Measurements from ENCODE around the gene DNAH11. TPM values are rescaled to one million over a fixed set of nuclear protein-coding genes. Genes with fewer than 3 reads are reported as not detected.

Gene DNAH11
- polyA plus RNA-seq, 10 donors: 0.26 to 1.2 (median 0.79) TPM

DNA sequence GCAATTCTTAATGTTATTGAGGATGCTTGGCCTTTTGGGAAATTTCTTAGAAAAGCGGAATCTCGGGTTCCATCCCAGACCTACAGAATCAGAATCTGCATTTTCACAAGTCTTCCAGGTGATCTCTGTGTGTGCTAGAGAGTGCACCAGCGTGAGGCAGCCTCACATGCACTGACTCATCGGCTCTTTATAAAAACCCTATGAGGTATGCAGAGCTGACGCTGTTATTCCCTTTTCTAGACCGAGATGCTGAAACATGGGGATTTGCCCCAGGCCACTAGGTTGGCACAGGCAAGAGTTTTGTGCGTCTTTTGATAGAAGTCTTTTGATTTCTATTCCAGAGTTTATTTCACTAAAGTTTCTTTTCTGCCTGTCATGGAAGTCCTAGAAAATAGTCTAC, 341.7 kb downstream of the DNAH11 start:
- DNase-seq: no peak

GRCh38 chr7:21886396-21886795, 343.6 kb downstream of the DNAH11 start:
- DNase-seq: no peak

GRCh38 chr7:21887353-21887752, 344.5 kb downstream of the DNAH11 start:
- DNase-seq: no peak

DNA sequence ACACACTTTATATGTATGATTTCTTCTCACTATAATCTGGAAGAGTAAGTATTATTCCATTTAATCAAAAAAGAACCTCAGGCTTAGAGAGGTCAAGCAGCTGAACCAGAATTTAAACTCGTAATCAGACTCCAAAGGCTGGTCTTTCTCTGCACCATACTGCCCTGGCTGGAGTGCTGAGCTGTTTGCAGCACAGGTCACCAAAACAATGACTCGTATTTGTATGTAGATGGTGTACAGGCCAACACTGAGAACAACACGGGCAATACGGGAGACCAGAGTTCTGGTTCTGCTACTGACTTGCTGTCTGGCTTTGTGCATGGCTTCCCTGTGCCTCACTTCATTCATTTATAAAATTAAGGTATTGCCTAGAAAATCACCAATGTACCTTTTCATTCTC, 344.9 kb downstream of the DNAH11 start:
- DNase-seq: no peak

DNA sequence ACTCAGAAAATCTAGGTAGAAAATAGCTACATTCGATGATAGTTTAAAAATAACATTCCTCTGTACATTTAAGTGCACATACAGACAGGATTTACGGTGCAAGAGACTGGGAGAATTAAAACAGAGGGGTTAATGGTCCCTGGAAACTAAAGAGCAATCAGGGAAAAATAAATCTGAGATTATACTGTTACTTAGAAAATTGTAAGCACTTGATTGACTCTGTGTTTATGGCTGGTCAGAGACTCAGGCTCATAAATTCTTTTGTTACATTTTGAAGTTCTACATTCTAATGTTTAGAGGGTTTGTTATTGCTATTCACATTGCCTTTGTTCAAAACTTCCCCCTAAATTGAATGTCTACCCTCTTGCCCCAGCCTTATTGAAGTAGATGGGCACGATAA, 348.5 kb downstream of the DNAH11 start:
- no peak for DNase-seq

- no peak for DNase-seq
Observed at GRCh38 chr7:21893401-21893800, 350.6 kb downstream of the DNAH11 start.

DNA sequence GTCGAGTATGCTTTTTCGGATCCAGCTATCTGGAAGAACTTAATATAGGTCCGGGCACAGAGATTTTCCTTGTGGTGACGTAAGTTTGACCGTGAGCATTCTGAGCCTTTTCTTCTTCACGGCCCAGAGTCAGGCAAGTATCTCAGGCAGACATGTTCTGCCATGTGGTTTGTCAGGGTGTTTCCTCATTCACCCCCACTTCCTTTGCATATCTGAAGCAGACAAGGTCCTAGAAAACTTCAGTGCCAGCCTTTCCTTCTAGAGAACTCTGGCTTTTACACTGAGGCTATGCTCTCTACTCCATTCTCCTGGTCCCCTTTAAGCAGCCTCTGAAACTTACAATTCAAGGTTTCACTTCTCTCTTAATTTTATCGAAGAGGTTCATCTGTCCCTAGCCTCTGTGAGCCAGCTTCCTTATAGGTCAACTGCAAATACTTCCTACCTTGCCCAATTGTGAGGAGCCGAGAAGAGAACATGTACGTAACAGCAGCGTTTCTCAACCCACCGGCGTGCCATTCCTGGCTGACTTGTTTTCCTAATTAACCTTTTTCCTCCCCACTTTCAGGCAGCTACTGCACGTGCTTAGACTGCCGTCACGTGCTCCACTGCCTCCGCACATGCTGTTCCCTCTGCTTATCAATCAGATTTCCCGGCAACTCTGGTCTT, 355.6 kb downstream of the DNAH11 start:
- peak in 1 of 3 donors; percentile 21 for DNase-seq

- peak in 1 of 3 donors; percentile 23 for DNase-seq
Observed at GRCh38 chr7:21902240-21902639, 359.4 kb downstream of the DNAH11 start.

DNA sequence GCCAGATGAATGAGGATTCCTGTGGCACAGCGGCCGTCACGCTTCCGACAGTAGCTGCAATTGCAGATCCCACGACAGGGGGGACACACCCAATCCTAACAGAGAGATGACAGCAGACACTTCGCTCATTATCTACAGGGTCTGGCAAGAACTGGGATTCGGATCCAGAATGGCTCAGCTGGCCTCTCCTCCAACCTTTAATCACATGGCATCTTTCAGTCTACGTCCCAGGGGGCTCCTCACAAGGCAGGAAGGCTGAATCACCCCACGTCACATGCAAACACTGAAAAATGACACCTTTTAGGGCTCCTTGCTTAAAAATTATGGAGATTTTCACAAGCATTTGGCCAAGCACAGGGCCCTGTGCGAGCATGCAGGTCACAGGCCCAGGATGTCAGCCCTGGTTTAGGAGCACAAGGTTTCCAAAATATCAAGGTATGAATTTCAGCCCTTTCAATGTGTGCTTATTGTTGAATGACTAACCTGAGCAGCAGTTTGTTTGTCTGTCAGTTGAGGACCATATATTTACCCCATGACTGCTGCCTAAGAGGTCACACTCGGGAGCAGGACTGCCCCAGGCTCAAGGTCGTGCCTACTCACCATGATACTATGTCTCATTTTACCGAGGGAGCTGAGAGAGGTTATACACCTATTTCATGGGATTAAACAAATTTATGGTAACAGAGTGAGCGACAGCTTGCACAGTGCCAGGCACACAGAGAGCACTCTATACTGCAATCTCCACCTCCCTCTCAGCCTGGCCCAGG, 360.4 kb downstream of the DNAH11 start:
- DNase-seq: no peak

DNA sequence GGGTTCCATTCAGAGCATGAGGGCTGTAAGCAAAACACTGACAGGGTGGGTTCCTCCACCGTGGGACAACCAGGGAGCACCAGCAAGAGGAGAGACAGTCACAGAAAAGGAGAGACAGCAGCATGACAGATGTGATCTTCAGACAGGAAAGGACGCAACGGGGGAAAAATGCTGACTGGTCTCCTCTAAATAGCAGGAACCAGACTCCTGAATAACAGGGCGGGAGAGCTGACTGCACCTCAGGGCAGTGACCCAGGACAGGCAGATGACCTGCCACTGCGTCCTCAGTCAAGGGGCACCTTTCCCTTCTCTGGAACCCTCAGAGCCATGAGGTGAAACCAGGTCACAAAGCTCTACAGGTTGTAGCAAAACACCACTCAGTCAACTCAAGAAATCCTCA, 365.9 kb downstream of the DNAH11 start:
- no peak for DNase-seq

- no peak for DNase-seq
Observed at GRCh38 chr7:21910253-21910652, 367.4 kb downstream of the DNAH11 start.

GRCh38 chr7:21911341-21911875, 368.6 kb downstream of the DNAH11 start:
- peak in 1 of 3 donors; percentile 75 for DNase-seq

GRCh38 chr7:21912305-21912704, 369.5 kb downstream of the DNAH11 start:
- peak; percentile 16 to 49 (median 26) for DNase-seq

GRCh38 chr7:21912931-21913780, 370.3 kb downstream of the DNAH11 start:
- DNase-seq: peak in 1 of 3 donors; percentile 11

GRCh38 chr7:21914671-21915070, 371.8 kb downstream of the DNAH11 start:
- no peak for DNase-seq

- DNase-seq: peak in 1 of 3 donors; percentile 45
Observed at GRCh38 chr7:21915140-21915539, 372.3 kb downstream of the DNAH11 start.

DNA sequence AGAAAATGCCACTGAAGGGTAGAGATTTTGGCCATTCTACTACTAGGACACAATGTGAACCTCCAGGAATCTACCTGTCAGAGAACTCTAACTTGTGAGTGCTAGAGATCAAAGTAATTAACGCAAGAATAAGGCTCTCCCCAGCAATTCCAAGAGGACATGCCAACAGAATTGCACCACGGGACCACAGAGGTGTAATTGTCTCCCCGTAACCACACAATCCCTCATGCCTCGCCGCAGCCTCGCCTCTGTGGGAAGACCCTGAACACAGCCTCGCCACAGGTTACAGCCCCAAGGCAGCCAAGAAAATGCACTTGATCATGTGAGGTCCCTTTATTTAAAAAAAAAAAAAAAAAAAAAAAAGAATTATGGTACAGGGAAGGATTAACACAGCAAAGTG, 373.3 kb downstream of the DNAH11 start:
- no peak for DNase-seq

DNA sequence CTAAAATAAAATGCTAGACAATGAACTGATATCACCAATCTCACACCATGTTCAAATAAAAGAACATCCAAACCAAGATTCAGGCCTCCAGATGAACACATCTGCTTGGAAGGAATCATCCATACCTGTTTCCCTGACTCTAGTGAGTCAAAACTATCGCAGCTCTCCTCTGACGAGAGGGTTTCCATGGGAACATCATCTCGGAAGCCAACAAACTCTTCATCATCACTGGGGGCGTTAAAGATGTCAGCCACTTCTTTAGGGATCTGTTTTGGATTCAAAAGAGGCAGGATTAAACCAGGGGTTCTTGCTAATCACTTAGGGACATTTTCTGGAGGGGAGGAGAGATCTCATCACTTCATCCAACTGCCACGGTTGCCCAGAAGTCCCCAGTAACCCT, 373.8 kb downstream of the DNAH11 start:
- DNase-seq: no peak

- no peak for DNase-seq
Observed at GRCh38 chr7:21918216-21918615, 375.4 kb downstream of the DNAH11 start.

- DNase-seq: no peak
Observed at GRCh38 chr7:21920936-21921335, 378.1 kb downstream of the DNAH11 start.

DNA sequence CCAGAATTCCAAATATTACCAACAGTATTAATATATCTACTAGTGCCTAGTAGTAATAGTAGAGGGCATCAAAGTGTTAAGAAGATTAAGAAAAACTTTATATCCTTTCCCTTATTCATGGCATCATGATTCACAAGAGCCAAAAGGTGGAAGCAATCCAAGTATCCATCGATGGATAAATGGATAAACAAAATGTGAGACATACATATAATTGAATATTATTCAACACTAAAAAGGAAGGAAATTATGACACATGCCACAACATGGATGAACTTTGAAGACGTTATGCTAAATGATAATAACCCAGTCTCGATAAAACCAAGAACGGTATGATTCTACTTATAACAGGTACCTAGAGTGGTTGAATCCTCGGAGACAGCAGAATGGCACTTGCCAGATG, 379.8 kb downstream of the DNAH11 start:
- no peak for DNase-seq

DNA sequence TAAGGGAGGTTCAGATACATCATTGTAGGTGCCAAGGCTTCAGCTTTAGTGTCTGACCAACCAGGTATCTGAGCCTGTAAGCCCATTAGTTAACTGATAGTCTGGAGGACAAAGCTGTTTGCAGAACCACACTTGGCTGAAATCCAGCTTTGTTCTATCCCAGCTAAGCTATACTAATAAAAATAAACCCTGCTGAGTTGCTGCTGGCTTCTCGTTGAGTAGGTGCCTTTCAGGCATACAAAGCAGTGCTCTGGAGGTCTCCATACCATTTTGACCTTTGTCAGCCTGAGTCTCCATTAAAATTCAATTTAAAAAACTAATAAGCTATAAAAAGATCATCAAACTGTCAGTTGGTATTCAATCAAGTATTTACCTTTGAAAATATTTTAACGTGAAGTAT, 380.8 kb downstream of the DNAH11 start:
- DNase-seq: peak in 1 of 3 donors; percentile 12

Measured in muscle of back (tissue), 11 donors.